GM18858 (cell line): Measurements from ENCODE around the gene PRSS58.

Experiments
- ATAC-seq: cut with Tn5 transposase; IDR thresholded peaks from one replicate; pipeline ENCODE4 v1.9.1; 2021; ENCODE audit not compliant: unreplicated experiment

The PRSS58 gene, protein sequence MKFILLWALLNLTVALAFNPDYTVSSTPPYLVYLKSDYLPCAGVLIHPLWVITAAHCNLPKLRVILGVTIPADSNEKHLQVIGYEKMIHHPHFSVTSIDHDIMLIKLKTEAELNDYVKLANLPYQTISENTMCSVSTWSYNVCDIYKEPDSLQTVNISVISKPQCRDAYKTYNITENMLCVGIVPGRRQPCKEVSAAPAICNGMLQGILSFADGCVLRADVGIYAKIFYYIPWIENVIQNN

GRCh38 chr7:142257958-142258357 is at the start of gene PRSS58:
Gene PRSS58, minus strand, starts transcription at chr7:142258058. Its CDS starts 351 bp downstream, at chr7:142257707.
- ATAC-seq = no peak

DNA sequence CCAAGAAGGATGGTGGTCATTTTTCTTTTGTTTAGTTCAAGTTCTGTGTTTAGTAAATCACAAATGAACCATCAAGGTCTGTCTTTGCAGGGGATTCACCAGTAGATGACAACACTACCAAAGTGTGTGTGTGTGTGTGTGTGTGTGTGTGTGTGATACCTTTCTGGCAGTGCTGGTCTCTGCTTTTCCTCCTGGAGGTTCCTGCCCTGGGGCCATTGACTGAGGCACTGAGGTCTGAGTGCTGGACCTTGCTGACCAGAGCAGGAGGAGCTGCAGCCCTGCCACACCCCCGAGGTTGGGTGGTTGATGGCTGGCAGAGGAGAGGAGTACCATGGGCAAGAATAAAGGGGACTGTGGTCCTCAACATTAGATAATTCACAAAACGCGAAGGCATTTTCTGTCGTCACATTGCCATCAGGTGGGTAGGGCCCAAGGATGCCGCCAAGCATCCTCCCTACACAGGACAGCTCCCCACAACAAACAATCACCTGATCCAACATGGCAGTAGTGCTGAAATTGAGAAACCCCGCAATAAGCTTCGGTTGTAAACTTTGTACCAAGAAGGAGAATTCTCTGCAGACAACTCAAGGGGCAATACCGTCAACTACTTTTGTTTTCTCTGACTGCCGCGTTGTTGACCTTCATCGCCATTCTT is 49.5 kb upstream of the PRSS58 start:
- no peak for ATAC-seq

DNA sequence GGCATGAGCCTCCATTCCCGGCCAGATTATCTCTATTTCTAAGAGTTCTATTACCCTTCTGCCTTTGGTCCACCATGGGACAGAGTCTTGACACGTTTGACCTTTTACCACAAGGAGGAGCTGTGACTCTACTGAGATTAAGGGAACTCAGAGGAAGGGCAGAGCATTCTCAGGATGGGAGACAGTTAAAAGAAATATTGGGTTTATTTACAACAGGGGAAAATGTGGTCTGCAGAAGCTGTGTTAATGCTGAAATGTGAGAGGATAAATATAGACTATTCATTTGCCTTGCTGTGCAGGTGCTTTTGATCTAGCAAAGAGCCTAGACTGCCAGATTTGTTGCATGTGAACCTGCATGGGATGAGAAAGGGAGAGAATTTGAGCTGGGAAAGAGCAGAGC is 45.8 kb upstream of the PRSS58 start:
- no peak for ATAC-seq

- peak; percentile 44 for ATAC-seq
Observed at GRCh38 chr7:142301923-142302550, 44.2 kb upstream of the PRSS58 start.

- ATAC-seq = no peak
Observed at GRCh38 chr7:142301299-142301698, 43.4 kb upstream of the PRSS58 start.

DNA sequence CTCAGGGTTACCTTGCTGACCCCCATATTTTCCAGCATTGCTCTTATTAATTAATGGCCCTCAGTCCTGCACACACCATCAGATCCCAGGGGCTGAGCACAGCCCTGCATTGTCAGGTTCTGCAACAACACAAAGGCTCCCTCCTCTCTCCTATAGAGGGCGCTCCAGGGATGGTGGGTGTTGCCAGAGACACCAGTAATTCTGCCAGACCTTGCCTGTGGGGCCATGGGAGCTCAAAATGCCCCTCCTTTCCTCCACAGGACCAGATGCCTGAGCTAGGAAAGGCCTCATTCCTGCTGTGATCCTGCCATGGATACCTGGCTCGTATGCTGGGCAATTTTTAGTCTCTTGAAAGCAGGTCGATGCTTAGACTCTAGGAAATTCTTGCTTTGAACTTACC is 42.8 kb upstream of the PRSS58 start:
- ATAC-seq = no peak

DNA sequence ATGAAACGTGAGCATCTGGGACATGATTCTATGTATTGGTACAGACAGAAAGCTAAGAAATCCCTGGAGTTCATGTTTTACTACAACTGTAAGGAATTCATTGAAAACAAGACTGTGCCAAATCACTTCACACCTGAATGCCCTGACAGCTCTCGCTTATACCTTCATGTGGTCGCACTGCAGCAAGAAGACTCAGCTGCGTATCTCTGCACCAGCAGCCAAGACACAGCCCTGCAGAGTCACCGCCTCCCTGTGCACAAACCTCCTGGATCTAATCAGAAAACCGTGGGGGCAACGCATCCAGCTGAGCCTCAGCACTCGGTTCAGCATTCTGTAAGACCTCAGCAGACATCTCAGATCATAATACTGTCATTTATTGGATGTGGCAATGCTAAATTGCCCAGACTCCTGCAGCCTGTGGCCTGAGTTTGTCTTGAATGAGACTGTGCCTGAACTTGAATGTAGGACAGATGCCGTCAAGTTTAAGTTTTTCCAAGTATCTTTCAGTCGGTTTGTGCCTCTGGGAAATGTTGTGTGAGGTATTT is 41.5 kb upstream of the PRSS58 start:
- no peak for ATAC-seq

DNA sequence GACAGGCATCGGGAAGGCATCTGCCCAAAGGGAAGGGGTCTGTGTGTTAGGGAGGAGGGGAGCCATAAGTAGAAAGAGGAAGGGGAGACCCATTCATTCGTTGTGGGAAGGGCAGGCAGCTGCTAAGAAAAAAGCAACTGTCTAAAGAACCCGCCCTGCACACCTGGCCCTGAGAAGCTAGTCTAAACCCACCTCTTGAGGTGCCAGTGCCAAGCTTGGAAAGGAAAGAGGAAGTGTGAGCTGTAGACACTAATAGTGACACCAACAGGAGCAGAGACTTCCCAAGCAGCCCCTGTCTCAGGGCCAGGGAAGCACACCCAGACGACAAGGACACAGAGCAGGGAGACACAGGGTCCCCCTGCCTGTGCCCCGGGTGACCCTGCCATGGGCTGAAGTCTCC is 40.8 kb upstream of the PRSS58 start:
- no peak for ATAC-seq

DNA sequence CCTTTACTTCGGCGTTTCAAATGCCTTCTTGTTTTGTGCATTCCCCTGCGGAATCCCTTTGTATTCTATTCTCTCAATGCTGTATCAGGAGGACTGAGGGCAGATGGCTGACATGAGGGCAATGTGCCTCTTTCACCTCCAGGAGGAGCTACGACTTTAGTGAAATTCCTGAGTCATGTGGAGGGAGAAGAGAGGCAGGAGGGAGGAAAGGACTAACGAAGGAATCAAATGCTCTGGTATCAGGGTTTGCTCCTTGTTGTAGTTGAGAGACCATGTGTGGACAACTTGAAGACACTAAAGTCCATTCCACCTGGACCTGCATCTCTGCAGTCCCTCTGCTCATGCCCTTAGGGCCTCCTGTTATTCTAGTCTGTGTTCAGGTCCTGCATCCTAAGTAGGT is 40.2 kb upstream of the PRSS58 start:
- no peak for ATAC-seq

GRCh38 chr7:142280263-142280662 is 22.4 kb upstream of the PRSS58 start:
- no peak for ATAC-seq

DNA sequence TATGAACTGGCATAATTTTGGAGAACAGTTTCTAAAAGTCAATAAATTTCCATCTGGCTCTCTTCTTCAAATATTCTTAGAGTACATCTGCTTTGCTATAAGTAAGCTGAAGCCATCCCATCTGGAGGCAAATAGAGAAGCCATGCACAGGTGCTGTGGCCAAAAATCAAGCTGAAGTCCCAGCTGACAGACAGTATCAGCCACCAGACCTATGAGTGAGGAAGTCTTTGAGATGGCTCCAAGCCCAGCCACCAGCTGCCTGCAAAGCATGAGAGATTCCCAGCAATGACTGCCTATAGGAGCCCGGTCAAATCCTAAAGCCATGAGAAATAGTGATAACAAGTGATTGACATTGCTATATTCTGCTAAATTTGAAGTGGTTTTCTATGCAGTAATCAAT is 21.7 kb upstream of the PRSS58 start:
- ATAC-seq = no peak

DNA sequence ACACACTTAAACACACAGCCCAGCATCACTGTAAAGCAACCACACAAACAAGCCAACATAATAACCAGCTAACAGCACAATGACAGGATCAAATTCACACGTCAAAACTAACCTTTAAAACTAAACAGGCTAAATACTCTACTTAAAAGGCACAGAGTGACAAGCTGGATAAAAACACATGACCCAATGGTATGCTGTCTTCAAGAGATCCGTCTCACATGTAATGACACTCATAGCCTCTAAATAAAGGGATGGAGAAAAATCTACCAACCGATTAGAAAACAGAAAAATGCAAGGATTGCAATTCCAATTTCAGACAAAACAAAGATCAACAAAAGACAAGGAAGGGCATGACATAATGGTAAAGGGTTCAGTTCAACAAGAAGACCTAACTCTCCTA is 17.2 kb upstream of the PRSS58 start:
- no peak for ATAC-seq

DNA sequence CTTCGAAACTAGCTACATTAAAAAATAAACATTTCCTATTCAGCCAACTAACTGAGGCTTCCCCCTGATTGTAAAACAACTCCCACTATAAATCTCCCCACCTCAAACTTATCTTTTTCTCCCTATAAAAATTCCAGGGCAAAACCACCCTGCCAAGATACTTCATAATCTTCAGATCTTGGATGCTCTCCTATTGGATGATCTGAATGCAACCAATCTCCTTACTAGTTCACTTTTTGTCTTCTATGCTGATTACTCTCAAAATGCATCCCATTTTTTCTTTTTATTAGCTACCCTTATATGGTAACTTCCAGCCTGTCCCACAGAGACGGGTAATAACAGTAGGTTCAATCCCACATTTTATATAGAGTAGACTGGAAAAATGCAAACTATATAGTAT is 15.0 kb upstream of the PRSS58 start:
- ATAC-seq = no peak

DNA sequence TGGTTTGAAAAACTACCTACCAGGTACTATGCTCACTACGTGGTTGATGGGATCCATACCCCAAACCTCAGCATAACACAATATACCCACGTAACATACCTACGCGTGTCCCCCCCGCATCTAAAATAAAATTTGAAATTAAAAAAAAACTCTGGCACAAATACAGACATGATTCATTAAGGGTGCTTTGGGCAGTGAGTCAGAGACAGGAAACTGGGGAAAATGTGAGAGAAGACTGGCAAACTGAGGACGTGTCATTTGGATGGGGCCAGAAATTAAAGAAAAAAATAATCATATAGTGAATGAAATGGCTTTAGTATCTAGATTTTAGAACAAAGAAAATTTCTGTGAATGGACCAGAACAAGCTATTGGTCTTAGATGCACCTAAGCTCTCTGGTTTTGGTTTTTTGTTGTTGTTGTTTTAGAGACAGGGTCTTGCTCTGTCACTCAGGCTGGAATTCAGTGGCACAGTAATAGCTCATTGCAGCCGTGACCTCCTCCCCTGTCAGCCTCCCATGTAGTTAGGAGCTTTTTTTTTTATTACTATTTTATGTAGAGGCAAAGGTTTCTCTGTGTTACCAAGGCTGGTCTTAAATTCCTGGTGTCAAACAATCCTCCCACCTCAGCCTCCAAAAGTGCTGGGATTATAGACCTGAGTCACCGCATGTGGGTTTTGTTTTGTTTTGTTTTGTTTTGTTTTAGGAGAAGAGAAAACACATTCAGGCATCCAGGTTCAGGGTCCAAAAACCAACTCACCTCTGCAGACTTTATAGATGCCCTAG is 5.9 kb upstream of the PRSS58 start:
- no peak for ATAC-seq

- ATAC-seq = no peak
Observed at GRCh38 chr7:142250705-142251104, 7.2 kb downstream of the PRSS58 start.

GRCh38 chr7:142249918-142250317 is 7.9 kb downstream of the PRSS58 start:
- ATAC-seq = no peak

DNA sequence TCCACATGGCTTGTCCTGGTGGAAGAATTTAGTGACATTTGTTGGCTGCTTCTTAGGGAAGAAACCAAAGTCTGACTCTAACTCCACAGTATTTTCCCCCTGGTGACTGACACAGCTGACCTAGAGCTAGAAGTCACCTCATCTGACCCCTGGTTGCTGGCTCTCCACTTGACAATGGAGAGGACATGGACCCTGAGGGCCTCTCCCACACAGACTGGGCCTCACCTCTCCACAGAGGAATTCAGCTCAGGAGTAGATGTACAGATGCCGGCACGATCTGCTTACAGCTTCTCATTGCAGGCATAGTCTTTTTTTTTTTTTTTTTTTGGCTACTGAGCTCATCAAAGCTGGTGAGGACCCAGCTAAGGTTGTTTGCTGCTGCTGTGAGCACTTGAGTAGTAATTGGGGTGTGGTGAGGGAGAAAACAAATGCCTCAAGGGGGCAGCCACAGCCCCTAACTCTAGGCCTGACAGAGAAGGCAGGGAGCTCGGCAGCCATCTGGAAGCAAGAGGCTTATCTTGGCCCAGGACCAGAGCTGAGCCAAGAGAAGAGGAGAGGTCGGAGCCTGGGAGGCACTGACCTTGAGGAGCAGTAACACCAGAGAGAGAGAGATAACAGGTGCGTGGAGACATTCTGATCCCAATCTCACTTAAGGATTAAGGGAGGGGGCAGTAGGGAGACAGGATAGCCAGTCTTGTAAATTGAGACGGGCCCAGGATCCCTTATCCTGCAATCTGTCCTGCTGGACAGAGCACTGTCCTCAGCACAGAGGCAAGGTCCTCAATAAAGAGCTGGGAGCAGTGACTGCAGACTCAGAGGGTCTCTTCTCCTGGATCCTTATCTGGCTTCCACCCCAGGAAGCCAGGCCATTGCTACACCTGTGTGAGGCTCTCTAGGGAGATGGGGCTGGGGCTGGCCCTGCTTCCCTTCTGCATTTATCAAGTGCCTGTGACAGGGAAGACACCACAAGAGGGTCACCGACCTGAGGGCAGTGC is 9.4 kb downstream of the PRSS58 start:
- ATAC-seq = no peak

GRCh38 chr7:142243823-142244222 is 14.0 kb downstream of the PRSS58 start:
- no peak for ATAC-seq

GRCh38 chr7:142240546-142240945 is 17.3 kb downstream of the PRSS58 start:
- ATAC-seq = no peak

DNA sequence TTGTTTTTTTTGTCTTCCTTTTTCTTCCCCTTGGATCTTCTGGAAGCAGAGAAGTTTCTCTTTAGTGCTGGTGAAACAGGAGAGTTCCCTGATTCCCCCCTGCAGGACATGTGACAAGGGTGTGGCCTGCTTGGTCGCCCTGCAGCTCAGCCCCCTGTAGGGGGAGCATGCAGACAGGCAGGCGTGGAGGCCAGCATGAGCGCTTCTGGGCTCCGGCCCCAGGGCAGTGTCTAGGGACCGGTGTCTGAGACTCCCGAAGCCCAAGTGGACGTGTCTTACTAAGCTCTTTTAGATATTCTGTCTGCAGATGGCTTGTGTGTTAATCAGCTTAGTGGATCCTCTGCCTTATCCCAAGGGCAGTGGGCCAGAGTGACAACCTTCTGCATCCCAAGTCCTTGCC is 26.1 kb downstream of the PRSS58 start:
- no peak for ATAC-seq
